Measurements from ENCODE around the gene RS1.

The RS1 gene

GRCh38 chrX:18672008-18672407, at the start of gene RS1:
RS1 (minus strand) TSS chrX:18672108; CDS start chrX:18672068, 40 bp downstream.
- DNase-seq (ENCODE audit: low read depth in 3 of 3): no peak

GRCh38 chrX:18719852-18720251, 47.9 kb upstream of the RS1 start:
- DNase-seq (ENCODE audit: low read depth in 3 of 3): no peak

- DNase-seq (ENCODE audit: low read depth in 3 of 3): no peak
Measured at GRCh38 chrX:18714910-18715309, 43.0 kb upstream of the RS1 start.

GRCh38 chrX:18709833-18710232, 37.9 kb upstream of the RS1 start:
- DNase-seq (ENCODE audit: low read depth in 3 of 3): no peak

GRCh38 chrX:18707426-18708049, 35.6 kb upstream of the RS1 start, which contains the start of gene PPEF1:
PPEF1 (plus strand) TSS chrX:18707645; CDS start chrX:18707781, 136 bp downstream.
- no peak for DNase-seq (ENCODE audit: low read depth in 3 of 3)

GRCh38 chrX:18702362-18703195, 30.7 kb upstream of the RS1 start:
- DNase-seq (ENCODE audit: low read depth in 3 of 3): no peak

- no peak for DNase-seq (ENCODE audit: low read depth in 3 of 3)
Measured at GRCh38 chrX:18701621-18702361, 29.9 kb upstream of the RS1 start.

- no peak for DNase-seq (ENCODE audit: low read depth in 3 of 3)
Measured at GRCh38 chrX:18698737-18699650, 27.1 kb upstream of the RS1 start.

- DNase-seq (ENCODE audit: low read depth in 3 of 3): no peak
Measured at GRCh38 chrX:18696653-18697052, 24.7 kb upstream of the RS1 start.

- DNase-seq (ENCODE audit: low read depth in 3 of 3): no peak
Measured at GRCh38 chrX:18692541-18692940, 20.6 kb upstream of the RS1 start.

- DNase-seq (ENCODE audit: low read depth in 3 of 3): no peak
Measured at GRCh38 chrX:18691431-18691830, 19.5 kb upstream of the RS1 start.

- no peak for DNase-seq (ENCODE audit: low read depth in 3 of 3)
Measured at GRCh38 chrX:18687856-18688495, 16.1 kb upstream of the RS1 start.

- DNase-seq (ENCODE audit: low read depth in 3 of 3): no peak
Measured at GRCh38 chrX:18682979-18683387, 11.1 kb upstream of the RS1 start.

GRCh38 chrX:18681996-18682395, 10.1 kb upstream of the RS1 start:
- DNase-seq (ENCODE audit: low read depth in 3 of 3): no peak

- DNase-seq (ENCODE audit: low read depth in 3 of 3): no peak
Measured at GRCh38 chrX:18677161-18677869, 5.4 kb upstream of the RS1 start.

GRCh38 chrX:18676470-18676869, 4.6 kb upstream of the RS1 start:
- DNase-seq (ENCODE audit: low read depth in 3 of 3): no peak

- DNase-seq (ENCODE audit: low read depth in 3 of 3): no peak
Measured at GRCh38 chrX:18676050-18676449, 4.1 kb upstream of the RS1 start.

GRCh38 chrX:18674788-18675735, 3.2 kb upstream of the RS1 start:
- peak; percentile 58 to 63 (median 60) for DNase-seq (ENCODE audit: low read depth in 3 of 3)

- peak in 1 of 3 experiments; percentile 1 for DNase-seq (ENCODE audit: low read depth in 3 of 3)
Measured at GRCh38 chrX:18674417-18674787, 2.5 kb upstream of the RS1 start.

Data from stimulated activated CD4-positive, alpha-beta T cell treated with anti-CD3 and anti-CD28 coated beads, TNF-alpha, amount 100 ng/mL, for 4 hours (primary cell).